AG10803 (cell line): ENCODE measurements around the gene SREBF2.
"Not testable (repeated sequence)": the region's sequence is repeated elsewhere in the genome, so short reads cannot be mapped to it uniquely, and the experiment has no call there.

Experiments
- DNase-seq: peaks from one replicate; pipeline ENCODE4 v3.0.0; 2010; ENCODE audit warnings: low read depth
- H3K4me3 ChIP-seq: 2 replicates; pipeline ENCODE4 v1.5.1; 2011; ENCODE audit warnings: mild to moderate bottlenecking, low read length, control low read depth
- CTCF ChIP-seq: conservative IDR thresholded peaks from 2 replicates; pipeline ENCODE4 v1.5.1; 2011; ENCODE audit warnings: mild to moderate bottlenecking, low read length, control low read depth, inconsistent platforms

Gene SREBF2

GRCh38 chr22:41939981-41940831 lies 107.3 kb downstream of the SREBF2 start:
- no peak overlapping the region for H3K4me3 ChIP-seq
- no peak for DNase-seq
- TF ChIP-seq CTCF, result no peak

- peak; percentile 93 for DNase-seq
- TF ChIP-seq CTCF, result peak; percentile 89
- no peak overlapping the region for H3K4me3 ChIP-seq
Observed at GRCh38 chr22:41940832-41941765, 108.2 kb downstream of the SREBF2 start.

GRCh38 chr22:41943661-41944209 lies 110.8 kb downstream of the SREBF2 start:
- no peak overlapping the region for H3K4me3 ChIP-seq
- TF ChIP-seq CTCF, result no peak
- DNase-seq, result no peak

- H3K4me3 ChIP-seq, result peak within 1 kb of the TSS; percentile 91
- DNase-seq, result peak; percentile 88
- no peak for TF ChIP-seq CTCF
Observed at GRCh38 chr22:41946629-41947423, 113.9 kb downstream of the SREBF2 start, which contains the start of gene CENPM. Gene CENPM (minus strand): TSS chr22:41947152. CDS start chr22:41947076, 76 bp downstream.

GRCh38 chr22:41947424-41948080 lies 114.6 kb downstream of the SREBF2 start:
- DNase-seq, result no peak
- TF ChIP-seq CTCF, result no peak
- peak overlapping the region; percentile 91 for H3K4me3 ChIP-seq

- H3K4me3 ChIP-seq, result no peak overlapping the region
- TF ChIP-seq CTCF, result no peak
- DNase-seq, result no peak
Observed at GRCh38 chr22:41948142-41948541, 115.2 kb downstream of the SREBF2 start.

GRCh38 chr22:41948928-41949296 lies 116.0 kb downstream of the SREBF2 start:
- not testable (repeated sequence) for H3K4me3 ChIP-seq, DNase-seq
